Mucosa of descending colon (tissue), 3 donors: ENCODE data around the gene SNX9. TPM values are rescaled to one million over a fixed set of nuclear protein-coding genes. Genes with fewer than 3 reads are reported as not detected.

Experiments used
- ATAC-seq: fragments of 200-7000 bp; cut with Tn5 transposase; one replicate; pipeline ENCODE4 v1.9.1; 2020; ENCODE audit warnings: mild to moderate bottlenecking, moderate library complexity
- DNase-seq, 3 donors: peaks; one replicate each; pipeline ENCODE4 v3.0.0-alpha.2; 2020
- H3K36me3 ChIP-seq: fragments of 200-600 bp; one replicate; pipeline ENCODE4 v1.8.0; 2021; ENCODE audit warnings: low read depth, mild to moderate bottlenecking
- H3K4me1 ChIP-seq: fragments of 200-600 bp; one replicate; pipeline ENCODE4 v1.8.0; 2021; ENCODE audit warnings: low read depth, mild to moderate bottlenecking
- H3K4me3 ChIP-seq: fragments of 200-600 bp; one replicate; pipeline ENCODE4 v1.8.0; 2021; ENCODE audit warnings: mild to moderate bottlenecking
- H3K9me3 ChIP-seq: fragments of 200-600 bp; one replicate; pipeline ENCODE4 v1.8.0; 2021; ENCODE audit warnings: mild to moderate bottlenecking
- CTCF ChIP-seq: fragments of 200-600 bp; IDR thresholded peaks from one replicate; pipeline ENCODE4 v1.8.0; 2022; ENCODE audit warnings: antibody characterized with exemption, mild to moderate bottlenecking
- intact Hi-C, 2 donors: fragments of 100-400 bp; cut with DNase I in 1 of 2; cut with micrococcal nuclease in 1 of 2; formaldehyde crosslinking; loops; one replicate each; pipeline versions ENCODE4 v1.11.0 to v1.11.1; 2022; cut with DNase I, micrococcal nuclease
- total RNA-seq, 3 donors: library from RNA; stranded (reverse); fragmentation: NEBNext Ultra II Directional in 2 of 3; extraction: Animal tissue kit (Norgen Biotek cat#: 25700) in 2 of 3; gene quantifications; one replicate each; pipeline versions ENCODE4 v1.2.1 to v1.2.4, GENCODE V29; 2021 to 2023
- donor health status: DM: no; HTN: no; CAD: no; lungs with moderate emphysema.
- donor health status: DM: no; HTN: no; CAD: no.
- donor health status: DM: no; HTN: yes; CAD: no.

SNX9 gene
- total RNA-seq, 3 donors from 2014 or later, result 55.0 to 69.6 (median 68.0) TPM

DNA sequence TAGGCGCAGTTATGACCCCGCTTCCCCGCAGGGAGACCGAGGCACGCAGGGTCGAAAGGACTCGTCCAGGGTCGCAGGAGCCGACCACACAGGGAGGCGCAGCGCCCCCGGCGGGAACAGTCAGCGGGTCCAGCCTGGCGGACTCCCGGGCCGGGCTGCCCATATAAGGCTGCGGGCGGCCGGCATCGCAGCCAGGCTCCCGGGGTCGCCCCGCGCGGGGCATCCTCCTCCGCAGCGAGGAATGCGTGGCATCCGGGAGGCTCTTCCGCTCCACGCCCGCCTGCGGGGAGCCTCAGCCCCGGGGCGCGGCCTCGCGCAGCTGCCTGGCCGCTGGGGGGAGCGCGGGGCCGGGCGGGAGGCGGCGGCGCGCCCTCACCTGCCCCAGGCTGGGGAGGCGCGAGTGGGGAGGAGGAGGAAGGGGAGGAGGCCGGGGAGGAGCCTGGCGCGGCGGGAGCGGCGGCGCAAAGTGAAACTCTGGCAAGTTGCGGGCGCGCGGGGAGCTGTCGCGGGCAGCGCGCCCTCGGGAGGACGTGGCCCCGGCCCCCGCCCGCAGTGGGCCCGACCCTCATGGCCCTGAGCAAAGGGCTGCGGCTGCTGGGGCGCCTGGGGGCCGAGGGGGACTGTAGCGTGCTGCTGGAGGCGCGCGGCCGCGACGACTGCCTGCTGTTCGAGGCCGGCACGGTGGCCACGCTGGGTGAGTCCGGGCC lies 158.5 kb downstream of the SNX9 start, which contains the start of gene SYNJ2:
TSS of gene SYNJ2 (plus strand) at position 469 of the 707 bp plus-strand sequence. CDS start at position 568, 99 bp downstream.
- peak; percentile 89 to 93 (median 93) for DNase-seq
- peaks cover 9% of the 10 kb centered on the region for H3K4me1 ChIP-seq
- no peaks in the 10 kb centered on the region for H3K9me3 ChIP-seq
- H3K36me3 ChIP-seq, result no peaks in the 10 kb centered on the region
- ATAC-seq, result peak; percentile 94
- intact Hi-C loops, result no loop called here
- peak within 1 kb of the TSS; percentile 94 for H3K4me3 ChIP-seq
- peak; percentile 15 for TF ChIP-seq CTCF

DNA sequence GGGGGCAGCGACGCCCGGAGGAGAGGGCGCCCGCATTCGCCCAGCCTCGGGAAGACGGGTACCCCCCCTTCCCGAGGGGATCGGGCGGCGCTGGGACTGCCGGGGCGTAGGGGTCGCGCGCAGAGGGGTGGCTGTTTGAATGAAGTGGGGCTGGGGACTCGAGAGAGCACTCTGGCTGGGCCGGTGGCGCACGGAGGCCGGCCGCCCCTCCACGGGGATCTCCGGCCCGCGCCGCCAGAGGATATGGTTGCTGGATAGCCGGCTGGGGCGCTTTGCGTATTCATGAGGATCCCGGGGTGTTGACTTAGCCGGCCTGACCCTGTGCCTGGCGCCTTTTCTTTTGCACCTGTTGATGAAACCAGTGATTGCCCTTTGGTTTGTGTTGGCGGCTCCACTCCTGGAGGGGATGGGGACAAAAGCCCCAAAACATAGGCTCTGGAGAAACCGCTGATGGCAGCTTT lies 159.1 kb downstream of the SNX9 start:
- Histone ChIP-seq H3K9me3 (no peaks in the 10 kb centered on the region), H3K36me3 (no peaks in the 10 kb centered on the region), H3K4me1 (peaks cover 9% of the 10 kb centered on the region), H3K4me3 (peak overlapping the region; percentile 94)
- DNase-seq (peak; percentile 68 to 74 (median 74)), ATAC-seq (peak; percentile 62)
- no peak for TF ChIP-seq CTCF
- intact Hi-C loops, result no loop called here

DNA sequence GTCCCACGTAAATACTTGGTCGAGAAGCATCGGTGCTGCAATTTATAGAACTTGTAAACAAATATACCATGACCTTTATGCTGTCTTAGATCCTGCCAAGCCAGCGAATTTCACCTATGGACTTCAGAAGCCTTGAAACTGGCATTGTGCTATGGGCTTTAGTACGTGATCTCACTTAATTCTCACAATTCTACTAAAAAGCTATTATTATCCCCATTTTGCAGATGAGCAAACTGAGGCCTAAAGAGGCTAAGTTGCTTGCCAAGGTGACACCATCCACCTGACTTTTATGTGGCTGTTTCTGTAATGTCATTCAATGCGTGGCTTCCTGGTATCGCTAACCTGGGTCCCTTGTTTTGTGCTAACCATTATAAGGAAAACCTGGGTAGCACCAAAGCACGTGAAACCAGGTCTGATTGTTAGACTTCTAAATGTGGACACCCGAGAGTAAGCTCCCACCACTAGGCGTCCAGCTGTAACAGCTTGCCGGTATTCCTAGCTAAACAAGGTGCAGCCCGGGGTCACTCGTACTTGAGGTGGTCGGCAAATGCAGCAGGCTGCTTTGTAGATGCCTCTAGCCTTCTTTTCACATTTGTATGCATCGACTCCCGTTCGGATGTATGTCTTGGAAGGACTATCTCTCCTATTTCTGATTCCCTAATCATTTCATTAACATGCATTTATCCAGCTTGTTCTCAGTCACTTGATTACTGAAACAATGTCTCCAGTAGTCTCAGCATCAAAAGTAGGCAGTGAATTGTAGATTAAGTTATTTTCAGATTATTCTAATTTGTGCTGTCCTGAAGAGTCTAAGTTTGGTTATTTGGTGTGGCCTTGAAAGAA lies 159.7 kb downstream of the SNX9 start:
- intact Hi-C loops, result no loop called here
- TF ChIP-seq CTCF, result no peak
- ATAC-seq (peak; percentile 0), DNase-seq (peak in 2 of 3 donors; percentile 42 to 67)
- no peaks in the 10 kb centered on the region for H3K36me3 ChIP-seq
- peaks cover 9% of the 10 kb centered on the region for H3K4me1 ChIP-seq
- peak overlapping the region; percentile 94 for H3K4me3 ChIP-seq
- no peaks in the 10 kb centered on the region for H3K9me3 ChIP-seq

GRCh38 chr6:157983406-157984119 lies 160.5 kb downstream of the SNX9 start:
- H3K4me3 ChIP-seq, result no peak overlapping the region
- peaks cover 9% of the 10 kb centered on the region for H3K4me1 ChIP-seq
- intact Hi-C loops, result no loop called here
- no peaks in the 10 kb centered on the region for H3K9me3 ChIP-seq
- ATAC-seq (no peak), DNase-seq (no peak)
- no peaks in the 10 kb centered on the region for H3K36me3 ChIP-seq
- no peak for TF ChIP-seq CTCF

GRCh38 chr6:157984128-157984527 lies 161.1 kb downstream of the SNX9 start:
- intact Hi-C loops, result no loop called here
- H3K4me3 ChIP-seq, result no peak overlapping the region
- no peak for DNase-seq
- no peaks in the 10 kb centered on the region for H3K36me3 ChIP-seq
- peaks cover 9% of the 10 kb centered on the region for H3K4me1 ChIP-seq
- H3K9me3 ChIP-seq, result no peaks in the 10 kb centered on the region
- no peak for ATAC-seq
- no peak for TF ChIP-seq CTCF
